ENCODE results near the gene ALOX5. TPM values are rescaled to one million over a fixed set of nuclear protein-coding genes. Genes with fewer than 3 reads are reported as not detected.

ALOX5 gene
- total RNA-seq, 4 donors from 2014 or later, result 14.2 to 48.5 (median 21.2) TPM

- H3K36me3 ChIP-seq, result peaks cover 29 to 63% (median 57%) of the 10 kb centered on the region in 4 donors
- no peak overlapping the region for H3K4me3 ChIP-seq
- WGBS, result 94% methylated on average over 8 of the region's 8 CpGs
- H3K27ac ChIP-seq (replicated peaks in 1 of 4), result no peak overlapping the region
- H3K4me1 ChIP-seq, result peaks cover 3 to 23% (median 11%) of the 10 kb centered on the region in 4 donors
- intact Hi-C loops (cut with DNase I), result no loop called here
- TF ChIP-seq CTCF (IDR thresholded peaks at IDR 0.05) (no peak), EP300 (IDR thresholded peaks at IDR 0.05) (no peak), POLR2A (IDR thresholded peaks at IDR 0.05; ENCODE audit: low read depth) (no peak), POLR2AphosphoS5 (IDR thresholded peaks at IDR 0.05) (no peak)
- H3K9me3 ChIP-seq, result no peaks in the 10 kb centered on the region
- no peak for DNase-seq (ENCODE audit: extremely low spot score)
- no peaks in the 10 kb centered on the region for H3K27me3 ChIP-seq
These were observed 83.5 kb downstream of the ALOX5 start for GRCh38 chr10:45457487-45457886.

- DNase-seq (ENCODE audit: extremely low spot score), result no peak
- TF ChIP-seq POLR2A (IDR thresholded peaks at IDR 0.05; ENCODE audit: low read depth) (no peak), POLR2AphosphoS5 (IDR thresholded peaks at IDR 0.05) (no peak), EP300 (IDR thresholded peaks at IDR 0.05) (no peak), CTCF (IDR thresholded peaks at IDR 0.05) (no peak)
- Histone ChIP-seq H3K4me1 (peaks cover 0 to 8% (median 4%) of the 10 kb centered on the region in 4 donors), H3K27ac (replicated peaks in 1 of 4) (no peak overlapping the region), H3K36me3 (peaks cover 37 to 78% (median 63%) of the 10 kb centered on the region in 4 donors), H3K27me3 (no peaks in the 10 kb centered on the region), H3K4me3 (no peak overlapping the region), H3K9me3 (no peaks in the 10 kb centered on the region)
- WGBS, result 76% methylated on average over 6 of the region's 6 CpGs
- intact Hi-C loops (cut with DNase I), result loop anchor here (10.0 kb wide), 1 partner anchor 134 kb away; no protein-coding TSS in a partner anchor
These were observed 86.3 kb downstream of the ALOX5 start for GRCh38 chr10:45460235-45460878.

- Histone ChIP-seq H3K9me3 (no peaks in the 10 kb centered on the region), H3K27me3 (no peaks in the 10 kb centered on the region), H3K36me3 (peaks cover 37 to 77% (median 62%) of the 10 kb centered on the region in 4 donors), H3K27ac (replicated peaks in 1 of 4) (no peak overlapping the region), H3K4me3 (no peak overlapping the region), H3K4me1 (peaks cover 0 to 10% (median 5%) of the 10 kb centered on the region in 4 donors)
- intact Hi-C loops (cut with DNase I), result loop anchor here (10.0 kb wide), 1 partner anchor 134 kb away; no protein-coding TSS in a partner anchor
- no peak for DNase-seq (ENCODE audit: extremely low spot score)
- WGBS, result 85% methylated on average over 6 of the region's 7 CpGs
- TF ChIP-seq POLR2AphosphoS5 (IDR thresholded peaks at IDR 0.05), result no peak
- no peak for TF ChIP-seq POLR2A (IDR thresholded peaks at IDR 0.05; ENCODE audit: low read depth)
- no peak for TF ChIP-seq CTCF (IDR thresholded peaks at IDR 0.05)
- TF ChIP-seq EP300 (IDR thresholded peaks at IDR 0.05), result no peak
These were observed 87.0 kb downstream of the ALOX5 start for GRCh38 chr10:45461034-45461433.

GRCh38 chr10:45463244-45464116, 89.5 kb downstream of the ALOX5 start:
- Histone ChIP-seq H3K4me1 (peaks cover 0 to 10% (median 7%) of the 10 kb centered on the region in 4 donors), H3K9me3 (no peaks in the 10 kb centered on the region), H3K4me3 (no peak overlapping the region), H3K27me3 (no peaks in the 10 kb centered on the region), H3K27ac (replicated peaks in 1 of 4) (no peak overlapping the region), H3K36me3 (peaks cover 22 to 52% (median 39%) of the 10 kb centered on the region in 4 donors)
- DNase-seq (ENCODE audit: extremely low spot score), result no peak
- TF ChIP-seq CTCF (IDR thresholded peaks at IDR 0.05) (no peak), EP300 (IDR thresholded peaks at IDR 0.05) (no peak), POLR2AphosphoS5 (IDR thresholded peaks at IDR 0.05) (no peak), POLR2A (IDR thresholded peaks at IDR 0.05; ENCODE audit: low read depth) (no peak)
- WGBS, result 87% methylated on average over 18 of the region's 23 CpGs
- intact Hi-C loops (cut with DNase I), result loop anchor here (10.0 kb wide), 1 partner anchor 131 kb away; no protein-coding TSS in a partner anchor
